ENCODE measurements around the gene ADPRS. TPM values are rescaled to one million over a fixed set of nuclear protein-coding genes. Genes with fewer than 3 reads are reported as not detected.

ADPRS gene
- total and polyA plus RNA-seq, 9 donors, result 14.9 to 52.2 (median 24.9) TPM

DNA sequence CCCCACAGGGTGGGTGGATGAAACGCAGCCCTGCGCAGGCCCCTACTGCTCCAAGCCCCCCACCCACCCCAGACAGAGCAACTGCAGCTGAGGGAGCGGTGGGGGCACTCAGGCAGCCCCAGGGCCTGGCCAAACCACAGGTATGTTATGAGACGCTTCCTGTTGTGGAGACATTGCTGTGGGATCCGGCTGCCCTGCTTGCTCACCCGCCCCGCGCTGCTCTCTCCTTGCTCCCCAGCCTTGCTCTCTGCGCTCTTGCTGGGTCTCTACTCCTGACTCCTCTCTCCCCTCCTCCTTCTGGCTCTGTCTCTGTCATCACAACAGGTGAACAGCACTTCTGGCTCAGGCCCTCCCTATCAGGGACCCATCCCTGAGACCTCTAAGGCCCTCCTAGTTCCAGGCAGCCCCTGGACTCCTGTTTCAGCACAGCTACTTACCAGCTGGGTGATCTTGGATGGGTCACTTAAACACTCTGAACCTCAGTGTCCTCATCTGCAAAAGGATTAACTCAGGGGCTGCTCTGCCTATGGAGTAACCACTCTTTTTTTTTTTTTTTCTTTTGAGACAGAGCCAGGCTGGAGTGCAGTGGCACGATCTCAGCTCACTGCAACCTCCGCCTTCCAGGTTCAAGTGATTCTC lies 20.5 kb downstream of the ADPRS start:
- H3K4me3 ChIP-seq, result no peak overlapping the region
- intact Hi-C loops (cut with DNase I), result loop anchor here in 1 of 4 donors (10.0 kb wide), 1 partner anchor 316 kb away; no protein-coding TSS in a partner anchor
- H3K36me3 ChIP-seq, result no peaks in the 10 kb centered on the region
- H3K4me1 ChIP-seq (ENCODE audit: insufficient read depth), result no peaks in the 10 kb centered on the region
- H3K27ac ChIP-seq, result no peak overlapping the region
- WGBS, 3 donors, result 65 to 72% (median 68%) methylated on average over 11 of the region's 11 CpGs
- TF ChIP-seq EP300 (IDR thresholded peaks at IDR 0.05) (no peak), POLR2A (IDR thresholded peaks at IDR 0.05) (no peak)
- TF ChIP-seq, protein P1, sequence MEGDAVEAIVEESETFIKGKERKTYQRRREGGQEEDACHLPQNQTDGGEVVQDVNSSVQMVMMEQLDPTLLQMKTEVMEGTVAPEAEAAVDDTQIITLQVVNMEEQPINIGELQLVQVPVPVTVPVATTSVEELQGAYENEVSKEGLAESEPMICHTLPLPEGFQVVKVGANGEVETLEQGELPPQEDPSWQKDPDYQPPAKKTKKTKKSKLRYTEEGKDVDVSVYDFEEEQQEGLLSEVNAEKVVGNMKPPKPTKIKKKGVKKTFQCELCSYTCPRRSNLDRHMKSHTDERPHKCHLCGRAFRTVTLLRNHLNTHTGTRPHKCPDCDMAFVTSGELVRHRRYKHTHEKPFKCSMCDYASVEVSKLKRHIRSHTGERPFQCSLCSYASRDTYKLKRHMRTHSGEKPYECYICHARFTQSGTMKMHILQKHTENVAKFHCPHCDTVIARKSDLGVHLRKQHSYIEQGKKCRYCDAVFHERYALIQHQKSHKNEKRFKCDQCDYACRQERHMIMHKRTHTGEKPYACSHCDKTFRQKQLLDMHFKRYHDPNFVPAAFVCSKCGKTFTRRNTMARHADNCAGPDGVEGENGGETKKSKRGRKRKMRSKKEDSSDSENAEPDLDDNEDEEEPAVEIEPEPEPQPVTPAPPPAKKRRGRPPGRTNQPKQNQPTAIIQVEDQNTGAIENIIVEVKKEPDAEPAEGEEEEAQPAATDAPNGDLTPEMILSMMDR (IDR thresholded peaks at IDR 0.05), result no peak
- H3K9me3 ChIP-seq, result no peaks in the 10 kb centered on the region
- no peaks in the 10 kb centered on the region for H3K27me3 ChIP-seq
- DNase-seq, result no peak

DNA sequence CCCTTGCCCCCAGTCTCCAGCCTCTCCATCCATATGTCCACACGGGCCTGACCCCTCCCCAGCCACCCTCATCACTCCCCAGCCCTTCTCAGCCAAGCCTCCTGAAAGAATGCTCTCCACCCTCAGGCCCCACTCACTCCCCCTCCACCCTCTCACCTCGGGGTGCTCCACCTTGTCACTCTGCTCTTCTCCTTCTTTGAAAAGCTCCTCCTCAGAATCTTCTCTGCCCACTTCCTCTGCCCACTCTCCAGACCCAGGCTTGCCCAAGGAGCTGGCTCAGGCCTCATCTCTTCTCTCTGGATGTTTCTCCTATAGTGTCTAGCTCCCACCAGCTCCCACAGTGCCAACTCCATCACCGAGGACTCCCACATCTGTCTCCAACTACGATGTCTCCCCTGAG lies 22.5 kb downstream of the ADPRS start:
- Histone ChIP-seq H3K4me3 (no peak overlapping the region), H3K27ac (no peak overlapping the region), H3K9me3 (no peaks in the 10 kb centered on the region), H3K4me1 (ENCODE audit: insufficient read depth) (no peaks in the 10 kb centered on the region), H3K36me3 (no peaks in the 10 kb centered on the region), H3K27me3 (no peaks in the 10 kb centered on the region)
- no peak for TF ChIP-seq POLR2A (IDR thresholded peaks at IDR 0.05)
- intact Hi-C loops (cut with DNase I), result no loop called here
- 54 to 60% (median 60%) methylated on average over 4 of the region's 4 CpGs for WGBS, 3 donors
- DNase-seq, result no peak

DNA sequence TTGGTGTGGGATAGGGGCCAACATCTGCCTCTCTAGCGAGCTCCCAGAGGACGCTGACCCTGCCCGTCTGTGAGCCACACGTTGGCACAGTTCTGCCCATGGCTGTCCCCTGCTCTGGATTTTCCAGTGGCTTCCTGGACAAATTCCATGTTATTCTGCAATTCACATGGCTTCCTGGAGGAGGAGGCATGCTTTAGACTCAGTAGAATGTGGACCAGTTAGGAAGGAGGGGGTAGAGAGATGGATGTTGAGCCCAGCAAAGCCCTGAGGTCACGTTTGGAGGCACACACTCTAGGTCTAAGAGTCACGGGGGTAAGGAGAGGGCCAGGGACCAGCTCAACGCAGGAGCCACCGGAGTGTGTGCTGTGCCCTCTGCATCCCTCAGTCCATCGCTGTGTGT lies 24.1 kb downstream of the ADPRS start:
- H3K27ac ChIP-seq, result no peak overlapping the region
- 86 to 90% (median 90%) methylated on average over 9 of the region's 9 CpGs for WGBS, 3 donors
- DNase-seq, result no peak
- intact Hi-C loops (cut with DNase I), result no loop called here
- no peaks in the 10 kb centered on the region for H3K4me1 ChIP-seq (ENCODE audit: insufficient read depth)
- H3K4me3 ChIP-seq, result no peak overlapping the region
- H3K9me3 ChIP-seq, result no peaks in the 10 kb centered on the region
- H3K36me3 ChIP-seq, result no peaks in the 10 kb centered on the region
- no peaks in the 10 kb centered on the region for H3K27me3 ChIP-seq
- TF ChIP-seq, protein P1 (IDR thresholded peaks at IDR 0.05), result no peak
- TF ChIP-seq EP300 (IDR thresholded peaks at IDR 0.05) (no peak), POLR2A (IDR thresholded peaks at IDR 0.05) (no peak)

DNA sequence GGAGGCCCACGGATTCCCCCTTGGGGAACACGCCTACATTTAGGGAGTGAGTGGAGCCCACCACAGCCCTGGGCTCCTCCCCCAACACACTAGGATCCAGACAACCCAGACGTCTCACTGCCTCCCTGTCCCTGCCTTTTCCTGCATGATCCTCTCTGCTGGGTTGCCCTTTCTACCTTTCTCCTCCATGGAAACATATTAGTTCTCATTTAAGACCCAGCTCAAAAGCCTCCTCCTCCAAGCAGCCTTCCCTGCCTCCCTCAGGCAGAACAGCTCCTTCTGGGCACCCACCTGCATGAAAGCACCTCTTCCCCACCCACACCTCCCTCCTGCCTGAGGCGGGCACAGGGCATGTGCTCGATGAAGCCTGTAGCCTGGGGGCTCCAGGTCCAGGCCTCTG lies 25.7 kb downstream of the ADPRS start:
- Histone ChIP-seq H3K4me1 (ENCODE audit: insufficient read depth) (no peaks in the 10 kb centered on the region), H3K36me3 (no peaks in the 10 kb centered on the region), H3K27me3 (no peaks in the 10 kb centered on the region), H3K9me3 (no peaks in the 10 kb centered on the region), H3K27ac (no peak overlapping the region), H3K4me3 (no peak overlapping the region)
- WGBS, 3 donors, result 67 to 81% (median 73%) methylated on average over 5 of the region's 5 CpGs
- intact Hi-C loops (cut with DNase I), result no loop called here
- DNase-seq, result no peak
- TF ChIP-seq EP300 (IDR thresholded peaks at IDR 0.05), result no peak
- TF ChIP-seq, protein P1 (IDR thresholded peaks at IDR 0.05), result no peak
- TF ChIP-seq POLR2A (IDR thresholded peaks at IDR 0.05), result no peak

DNA sequence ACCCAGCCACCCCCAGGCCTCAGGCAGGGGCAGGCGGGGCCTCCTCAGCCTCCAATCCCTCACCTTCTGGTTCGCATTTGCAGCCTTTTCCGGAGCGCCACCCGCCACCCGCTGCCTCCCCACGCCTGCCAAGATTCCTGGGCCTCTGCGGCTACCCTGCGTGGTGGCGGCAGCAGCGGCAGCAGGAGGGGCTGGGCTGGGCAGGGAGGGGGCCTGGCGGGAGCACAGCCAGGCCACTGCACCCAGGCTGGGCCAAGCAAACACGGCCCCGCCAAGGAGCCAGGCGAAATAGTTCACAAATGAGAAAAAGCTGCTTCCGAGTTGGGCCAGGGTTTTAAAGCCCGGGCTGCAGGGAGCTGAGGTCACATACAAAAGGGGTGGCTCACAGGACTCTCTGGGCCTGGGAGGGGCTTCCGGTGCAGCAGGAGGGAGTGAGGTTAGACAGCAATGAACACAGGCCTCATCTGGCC lies 26.5 kb downstream of the ADPRS start:
- 68 to 80% (median 77%) methylated on average over 18 of the region's 18 CpGs for WGBS, 3 donors
- H3K27me3 ChIP-seq, result no peaks in the 10 kb centered on the region

More for the DNA sequence above, 26.5 kb downstream of the ADPRS start:
- no peaks in the 10 kb centered on the region for H3K36me3 ChIP-seq
- H3K4me3 ChIP-seq, result no peak overlapping the region
- no peak overlapping the region for H3K27ac ChIP-seq
- intact Hi-C loops (cut with DNase I), result no loop called here
- H3K9me3 ChIP-seq, result no peaks in the 10 kb centered on the region
- no peak for TF ChIP-seq POLR2A (IDR thresholded peaks at IDR 0.05)
- TF ChIP-seq, protein P1 (IDR thresholded peaks at IDR 0.05), result no peak
- no peak for TF ChIP-seq EP300 (IDR thresholded peaks at IDR 0.05)
- no peaks in the 10 kb centered on the region for H3K4me1 ChIP-seq (ENCODE audit: insufficient read depth)
- no peak for DNase-seq
